Astrocyte (in vitro differentiated cells and primary cell): ENCODE results near the gene GRIK5.

Experiments used
- CTCF ChIP-seq: IDR thresholded peaks from 2 replicates; pipeline ENCODE4 v1.5.1; 2011; ENCODE audit warnings: low read depth, mild to moderate bottlenecking, inconsistent platforms, low read length, moderate library complexity; ENCODE audit not compliant: insufficient read depth
- EZH2 ChIP-seq: IDR thresholded peaks from 2 replicates; pipeline ENCODE4 v1.6.1; 2012; ENCODE audit warnings: mild to moderate bottlenecking, low read length, inconsistent platforms; ENCODE audit not compliant: insufficient read depth

GRCh38 chr19:42093505-42093904 lies 23.5 kb upstream of the GRIK5 start:
- TF ChIP-seq EZH2: no peak
- TF ChIP-seq CTCF: no peak
